Inflammatory macrophage treated with lipopolysaccharide for 4 hours (primary cell): ENCODE measurements around the gene GMDS.

Experiments
- DNase-seq: peaks from one replicate; pipeline ENCODE4 v3.0.0-alpha.2; 2020

The GMDS gene

GRCh38 chr6:1884313-1884712, 361.1 kb downstream of the GMDS start:
- no peak for DNase-seq

GRCh38 chr6:1878330-1878729, 367.1 kb downstream of the GMDS start:
- DNase-seq: no peak

- DNase-seq: no peak
Measured at GRCh38 chr6:1873781-1874180, 371.6 kb downstream of the GMDS start.

GRCh38 chr6:1872649-1873131, 372.7 kb downstream of the GMDS start:
- DNase-seq: no peak

GRCh38 chr6:1871724-1872315, 373.6 kb downstream of the GMDS start:
- no peak for DNase-seq

- DNase-seq: no peak
Measured at GRCh38 chr6:1870932-1871331, 374.5 kb downstream of the GMDS start.

- DNase-seq: no peak
Measured at GRCh38 chr6:1870251-1870650, 375.2 kb downstream of the GMDS start.

GRCh38 chr6:1869769-1870168, 375.6 kb downstream of the GMDS start:
- DNase-seq: no peak

GRCh38 chr6:1869308-1869707, 376.1 kb downstream of the GMDS start:
- DNase-seq: no peak

- peak; percentile 74 for DNase-seq
Measured at GRCh38 chr6:1868561-1869261, 376.7 kb downstream of the GMDS start.

- no peak for DNase-seq
Measured at GRCh38 chr6:1867197-1867596, 378.2 kb downstream of the GMDS start.

GRCh38 chr6:1865585-1865984, 379.8 kb downstream of the GMDS start:
- DNase-seq: no peak

GRCh38 chr6:1864496-1864895, 380.9 kb downstream of the GMDS start:
- DNase-seq: no peak

GRCh38 chr6:1862411-1862810, 383.0 kb downstream of the GMDS start:
- no peak for DNase-seq

- no peak for DNase-seq
Measured at GRCh38 chr6:1860756-1861348, 384.6 kb downstream of the GMDS start.

GRCh38 chr6:1858859-1859258, 386.5 kb downstream of the GMDS start:
- no peak for DNase-seq

GRCh38 chr6:1858196-1858595, 387.2 kb downstream of the GMDS start:
- DNase-seq: no peak

- peak; percentile 53 for DNase-seq
Measured at GRCh38 chr6:1856381-1856780, 389.0 kb downstream of the GMDS start.

- DNase-seq: no peak
Measured at GRCh38 chr6:1855890-1856289, 389.5 kb downstream of the GMDS start.

GRCh38 chr6:1854296-1854695, 391.1 kb downstream of the GMDS start:
- DNase-seq: no peak

GRCh38 chr6:1853761-1854160, 391.6 kb downstream of the GMDS start:
- no peak for DNase-seq

- no peak for DNase-seq
Measured at GRCh38 chr6:1851681-1852456, 393.5 kb downstream of the GMDS start.

- DNase-seq: no peak
Measured at GRCh38 chr6:1850840-1851157, 394.6 kb downstream of the GMDS start.
